Prostate gland (tissue), 2 donors: ENCODE data around the gene SUGCT.
"Not testable (repeated sequence)": the region's sequence is repeated elsewhere in the genome, so short reads cannot be mapped to it uniquely, and the experiment has no call there.

Experiments used
- CTCF ChIP-seq, 4 experiments: fragments of 200-600 bp in 2 of 4; fragments of 450-650 bp in 2 of 4; sonication (generic) in 2 of 4; IDR thresholded peaks; 1 replicate in 3 of 4; 2 replicates in 1 of 4; pipeline ENCODE4 v1.5.1; 2016 to 2019; ENCODE audit warnings: antibody characterized with exemption in 4 of 4, mild to moderate bottlenecking in 2 of 4, moderate library complexity in 2 of 4
- POLR2AphosphoS5 ChIP-seq: sonication (generic); formaldehyde crosslinking; IDR thresholded peaks from one replicate; pipeline ENCODE4 v1.6.1; 2017; ENCODE audit warnings: antibody characterized with exemption

- not testable (repeated sequence) for TF ChIP-seq CTCF (IDR thresholded peaks at IDR 0.05); POLR2AphosphoS5
Measured at GRCh38 chr7:40118201-40118600, 16.6 kb upstream of the SUGCT start.
